OCI-LY1 (cell line): ENCODE data around the gene DNAJB8.

Experiments used
- H2AFZ ChIP-seq: fragments of 200-600 bp; sonication (generic), shearing (Covaris generic); 2 replicates; pipeline ENCODE4 v1.6.0; 2014; ENCODE audit warnings: antibody characterized with exemption, mild to moderate bottlenecking, low read length
- H3F3A ChIP-seq: fragments of 200-600 bp; sonication (generic), shearing (Covaris generic); 2 replicates; pipeline ENCODE4 v1.6.0; 2014; ENCODE audit warnings: mild to moderate bottlenecking, antibody characterized with exemption, low read length, moderate library complexity; ENCODE audit not compliant: insufficient read depth
- H3K27ac ChIP-seq: fragments of 200-600 bp; sonication (generic); 2 replicates; pipeline ENCODE4 v1.5.1; 2014; ENCODE audit warnings: low read length, mixed run types, mild to moderate bottlenecking, low read depth; ENCODE audit not compliant: poor library complexity, severe bottlenecking
- H3K27me3 ChIP-seq: fragments of 200-600 bp; sonication (generic); 2 replicates; pipeline ENCODE4 v1.6.0; 2014; ENCODE audit warnings: antibody characterized with exemption, mild to moderate bottlenecking, low read length, moderate library complexity; ENCODE audit not compliant: insufficient read depth
- H3K36me3 ChIP-seq: fragments of 200-600 bp; sonication (generic); 2 replicates; pipeline ENCODE4 v1.6.1; 2014; ENCODE audit warnings: mild to moderate bottlenecking, antibody characterized with exemption, low read length, moderate library complexity, mixed read lengths; ENCODE audit not compliant: insufficient read depth
- H3K4me1 ChIP-seq: fragments of 200-600 bp; sonication (generic); 2 replicates; pipeline ENCODE4 v1.5.1; 2014; ENCODE audit warnings: mild to moderate bottlenecking, low read length, moderate library complexity; ENCODE audit not compliant: insufficient read depth, severe bottlenecking
- H3K4me2 ChIP-seq: fragments of 200-600 bp; sonication (generic), shearing (Covaris generic); 2 replicates; pipeline ENCODE4 v1.6.1; 2014; ENCODE audit warnings: low read length
- H3K4me3 ChIP-seq: fragments of 200-600 bp; sonication (generic); 2 replicates; pipeline ENCODE4 v1.5.1; 2014; ENCODE audit warnings: low read length, low read depth, mild to moderate bottlenecking, mixed read lengths; ENCODE audit not compliant: poor library complexity, severe bottlenecking
- H3K79me2 ChIP-seq: fragments of 200-600 bp; shearing (Covaris generic); 2 replicates; pipeline ENCODE4 v1.6.1; 2016; ENCODE audit warnings: mixed run types, low read length, mixed read lengths; ENCODE audit not compliant: insufficient read depth
- H3K9ac ChIP-seq: fragments of 200-600 bp; sonication (generic), shearing (Covaris generic); 2 replicates; pipeline ENCODE4 v1.6.1; 2014; ENCODE audit warnings: mild to moderate bottlenecking, low read length, mixed read lengths
- H3K9me2 ChIP-seq: fragments of 200-600 bp; sonication (generic), shearing (Covaris generic); 2 replicates; pipeline ENCODE4 v1.6.1; 2014; ENCODE audit warnings: low read depth, mild to moderate bottlenecking, low read length, mixed read lengths
- H3K9me3 ChIP-seq: fragments of 200-600 bp; shearing (Covaris generic); 2 replicates; pipeline ENCODE4 v1.6.1; 2014; ENCODE audit warnings: low read length, mixed read lengths
- H4K20me1 ChIP-seq: fragments of 200-600 bp; sonication (generic), shearing (Covaris generic); 2 replicates; pipeline ENCODE4 v1.6.0; 2016; ENCODE audit warnings: mild to moderate bottlenecking, low read length; ENCODE audit not compliant: insufficient read depth
- EZH2 ChIP-seq: fragments of 200-600 bp; sonication (generic), shearing (Covaris generic); IDR thresholded peaks from 2 replicates; pipeline ENCODE4 v1.8.0; 2017; ENCODE audit warnings: borderline replicate concordance, mixed run types, mild to moderate bottlenecking, antibody characterized with exemption, low read length, moderate library complexity, mixed read lengths
- TF ChIP-seq, protein P1 (sequence below): fragments of 200-600 bp; sonication (generic), shearing (Covaris generic); IDR thresholded peaks from 2 replicates; pipeline ENCODE4 v1.5.1; 2017; ENCODE audit warnings: mild to moderate bottlenecking, antibody characterized with exemption, low read length, moderate library complexity, mixed read lengths

The DNAJB8 gene

DNA sequence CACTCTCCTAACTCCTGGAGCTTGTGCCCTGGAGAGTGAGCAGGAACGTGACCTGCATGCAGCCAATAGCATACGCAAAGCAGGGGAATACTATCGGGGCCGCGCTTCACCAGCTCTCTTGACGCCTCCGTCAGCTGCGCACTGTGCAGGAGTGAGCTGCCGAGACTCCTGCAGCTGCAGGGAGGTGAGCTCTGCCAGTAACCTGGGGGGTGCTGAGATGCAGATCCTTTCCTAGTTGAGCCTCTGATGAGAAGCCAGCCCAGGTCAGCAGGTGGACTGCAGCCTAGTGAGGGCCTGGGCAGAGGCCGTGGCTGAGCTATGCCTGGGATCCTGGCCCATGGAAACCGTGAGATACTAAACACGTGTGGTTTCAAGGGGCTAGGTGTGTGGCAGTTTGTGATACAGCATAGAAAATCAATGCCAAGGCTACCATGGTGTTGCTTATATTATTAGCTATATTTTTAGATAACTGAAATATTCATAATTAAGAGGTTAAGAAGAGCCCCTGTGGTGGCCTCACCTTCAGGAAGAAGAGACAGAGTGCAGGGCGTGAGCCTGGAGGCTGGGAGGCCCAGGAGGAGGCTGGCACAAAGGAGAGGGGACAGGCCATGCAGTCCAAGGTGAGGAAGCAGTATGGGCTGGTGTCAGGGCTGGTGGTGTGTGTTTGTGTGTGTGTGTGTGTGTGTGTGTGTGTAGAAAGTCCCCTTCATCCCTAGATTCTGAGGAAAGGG lies 5.9 kb upstream of the DNAJB8 start:
- Histone ChIP-seq H3K9me3 (no peaks in the 10 kb centered on the region), H3K4me1 (no peaks in the 10 kb centered on the region), H3K4me3 (no peak overlapping the region), H4K20me1 (no peaks in the 10 kb centered on the region), H3K27ac (no peak overlapping the region), H2AFZ (no peak overlapping the region), H3K79me2 (no peaks in the 10 kb centered on the region), H3F3A (no peaks in the 10 kb centered on the region), H3K4me2 (no peak overlapping the region), H3K36me3 (no peaks in the 10 kb centered on the region), H3K27me3 (peaks cover 7% of the 10 kb centered on the region; the same call in 1 of the 2 replicates), H3K9me2 (no peaks in the 10 kb centered on the region), H3K9ac (no peak overlapping the region)
- TF ChIP-seq, protein P1, sequence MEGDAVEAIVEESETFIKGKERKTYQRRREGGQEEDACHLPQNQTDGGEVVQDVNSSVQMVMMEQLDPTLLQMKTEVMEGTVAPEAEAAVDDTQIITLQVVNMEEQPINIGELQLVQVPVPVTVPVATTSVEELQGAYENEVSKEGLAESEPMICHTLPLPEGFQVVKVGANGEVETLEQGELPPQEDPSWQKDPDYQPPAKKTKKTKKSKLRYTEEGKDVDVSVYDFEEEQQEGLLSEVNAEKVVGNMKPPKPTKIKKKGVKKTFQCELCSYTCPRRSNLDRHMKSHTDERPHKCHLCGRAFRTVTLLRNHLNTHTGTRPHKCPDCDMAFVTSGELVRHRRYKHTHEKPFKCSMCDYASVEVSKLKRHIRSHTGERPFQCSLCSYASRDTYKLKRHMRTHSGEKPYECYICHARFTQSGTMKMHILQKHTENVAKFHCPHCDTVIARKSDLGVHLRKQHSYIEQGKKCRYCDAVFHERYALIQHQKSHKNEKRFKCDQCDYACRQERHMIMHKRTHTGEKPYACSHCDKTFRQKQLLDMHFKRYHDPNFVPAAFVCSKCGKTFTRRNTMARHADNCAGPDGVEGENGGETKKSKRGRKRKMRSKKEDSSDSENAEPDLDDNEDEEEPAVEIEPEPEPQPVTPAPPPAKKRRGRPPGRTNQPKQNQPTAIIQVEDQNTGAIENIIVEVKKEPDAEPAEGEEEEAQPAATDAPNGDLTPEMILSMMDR = no peak
- no peak for TF ChIP-seq EZH2

DNA sequence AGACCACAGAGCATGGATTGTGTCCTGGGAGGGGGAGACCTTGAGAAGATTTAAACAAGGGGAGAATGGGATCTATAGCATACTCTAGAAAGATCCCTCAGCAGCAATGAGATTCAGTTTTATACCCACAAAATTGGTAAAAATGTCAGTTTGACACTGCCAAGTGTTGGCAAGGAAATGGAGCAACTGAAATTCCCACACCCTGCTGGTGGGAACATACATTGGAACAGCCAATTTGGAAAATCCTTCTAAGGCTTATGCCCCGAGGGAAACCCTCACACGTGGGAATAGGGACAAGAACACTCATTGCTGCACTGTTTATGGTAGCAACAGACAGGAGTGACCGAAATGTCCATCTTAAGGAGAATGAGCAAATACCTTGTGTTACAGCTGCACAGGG lies 5.0 kb upstream of the DNAJB8 start:
- Histone ChIP-seq H3K79me2 (no peaks in the 10 kb centered on the region), H3K27me3 (peaks cover 8% of the 10 kb centered on the region; the same call in 1 of the 2 replicates), H3K4me2 (no peak overlapping the region), H3K9me3 (no peaks in the 10 kb centered on the region), H3K4me3 (no peak overlapping the region), H3K36me3 (no peaks in the 10 kb centered on the region), H2AFZ (no peak overlapping the region), H3K27ac (no peak overlapping the region), H3K9me2 (no peaks in the 10 kb centered on the region), H3K9ac (no peak overlapping the region), H3F3A (no peaks in the 10 kb centered on the region), H3K4me1 (no peaks in the 10 kb centered on the region), H4K20me1 (no peaks in the 10 kb centered on the region)
- TF ChIP-seq EZH2 = no peak
- TF ChIP-seq, protein P1 = no peak

DNA sequence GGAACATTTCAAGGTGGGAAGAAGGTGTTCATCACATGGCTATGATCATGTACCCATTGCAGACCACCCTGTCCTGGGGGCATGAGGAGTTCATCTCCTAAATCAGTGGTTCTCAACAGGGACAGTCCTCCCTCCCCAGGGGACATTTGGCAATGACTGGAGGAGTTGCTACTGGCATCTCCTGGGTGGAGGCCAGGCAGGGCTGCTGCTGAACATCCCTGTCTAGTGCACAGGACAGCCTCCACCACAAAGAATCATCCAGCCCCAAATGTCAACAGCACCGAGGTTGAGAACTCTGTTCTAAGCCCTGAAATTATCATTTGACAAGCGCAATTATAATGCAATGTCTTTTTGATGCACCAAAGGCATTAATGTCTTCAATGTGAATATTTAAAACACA lies 4.4 kb upstream of the DNAJB8 start:
- Histone ChIP-seq H3K4me1 (no peaks in the 10 kb centered on the region), H3K4me2 (no peak overlapping the region), H2AFZ (no peak overlapping the region), H3K9me2 (no peaks in the 10 kb centered on the region), H4K20me1 (no peaks in the 10 kb centered on the region), H3K27me3 (peaks cover 8% of the 10 kb centered on the region; the same call in 1 of the 2 replicates), H3K4me3 (no peak overlapping the region), H3K9me3 (no peaks in the 10 kb centered on the region), H3K27ac (no peak overlapping the region), H3K36me3 (no peaks in the 10 kb centered on the region), H3K79me2 (no peaks in the 10 kb centered on the region), H3F3A (no peaks in the 10 kb centered on the region), H3K9ac (no peak overlapping the region)
- TF ChIP-seq, protein P1 = no peak
- TF ChIP-seq EZH2 = no peak
